ENCODE results near the gene NFYB.

- TF ChIP-seq CTCF (IDR thresholded peaks at IDR 0.05) (no peak), EZH2 (IDR thresholded peaks at IDR 0.05) (no peak), EZH2phosphoT487 (IDR thresholded peaks at IDR 0.05) (no peak)
These were observed 16.3 kb upstream of the NFYB start for GRCh38 chr12:104154286-104154685.
